CD4-positive, alpha-beta memory T cell (primary cell): ENCODE data around the gene PSMA3. TPM values are rescaled to one million over a fixed set of nuclear protein-coding genes. Genes with fewer than 3 reads are reported as not detected.

Source experiments
- CTCF ChIA-PET: fragments of 350-600 bp; sonication (Branson Sonifier 250); formaldehyde crosslinking; loops from one replicate; lab custom pipeline; 2021; ENCODE audit warnings: inconsistent platforms; ENCODE audit not compliant: partially characterized antibody; lab: Charles Lee
- POLR2A ChIA-PET: fragments of 350-600 bp; sonication (Branson Sonifier 250); formaldehyde crosslinking; loops from one replicate; lab custom pipeline; 2021; ENCODE audit not compliant: partially characterized antibody; lab: Charles Lee
- DNase-seq, 5 donors: peaks; one replicate each; pipeline versions ENCODE4 v3.0.0 to v3.0.0-alpha.2; 2020 to 2022; ENCODE audit warnings: mixed read lengths in 1 of 5
- H3K27ac ChIP-seq: one replicate; pipeline ENCODE4 v1.7.0; 2013; ENCODE audit warnings: low read depth, low read length
- H3K27me3 ChIP-seq: 2 replicates; pipeline ENCODE4 v1.7.0; 2013; ENCODE audit warnings: mild to moderate bottlenecking, low read length, moderate library complexity; ENCODE audit not compliant: insufficient read depth
- H3K36me3 ChIP-seq: 2 replicates; pipeline ENCODE4 v1.7.0; 2013; ENCODE audit warnings: mild to moderate bottlenecking, low read length, moderate library complexity; ENCODE audit not compliant: insufficient read depth
- H3K4me1 ChIP-seq: 2 replicates; pipeline ENCODE4 v1.7.0; 2013; ENCODE audit warnings: mild to moderate bottlenecking, low read length, moderate library complexity; ENCODE audit not compliant: insufficient read depth
- H3K4me3 ChIP-seq, 2 donors: one replicate each; pipeline ENCODE4 v1.7.0; 2013; ENCODE audit warnings: low read length in 2 of 2, mild to moderate bottlenecking in 1 of 2
- H3K9me3 ChIP-seq, 2 donors: one replicate each; pipeline ENCODE4 v1.7.0; 2013; ENCODE audit warnings: low read length in 2 of 2, control low read depth in 1 of 2; ENCODE audit not compliant: control insufficient read depth in 1 of 2
- H3K27ac Mint-ChIP-seq, 7 donors: one replicate each; pipeline ENCODE4 v1.8.0; 2020 to 2021; ENCODE audit warnings: mixed read lengths in 7 of 7, mild to moderate bottlenecking in 6 of 7, inconsistent platforms in 3 of 7, moderate library complexity in 3 of 7
- H3K27me3 Mint-ChIP-seq, 2 donors: one replicate each; pipeline ENCODE4 v1.8.0; 2020 to 2021; ENCODE audit warnings: mixed read lengths in 2 of 2
- H3K36me3 Mint-ChIP-seq, 2 donors: one replicate each; pipeline ENCODE4 v1.8.0; 2020 to 2021; ENCODE audit warnings: mixed read lengths in 2 of 2, inconsistent platforms in 1 of 2, mild to moderate bottlenecking in 1 of 2
- H3K4me1 Mint-ChIP-seq, 4 donors: one replicate each; pipeline ENCODE4 v1.8.0; 2020 to 2021; ENCODE audit warnings: mixed read lengths in 4 of 4, mild to moderate bottlenecking in 1 of 4
- H3K4me3 Mint-ChIP-seq, 8 donors: one replicate each; pipeline ENCODE4 v1.8.0; 2020 to 2021; ENCODE audit warnings: mixed read lengths in 8 of 8, mild to moderate bottlenecking in 7 of 8, moderate library complexity in 6 of 8, inconsistent platforms in 3 of 8
- H3K9me3 Mint-ChIP-seq, 8 donors: one replicate each; pipeline ENCODE4 v1.8.0; 2020 to 2021; ENCODE audit warnings: mixed read lengths in 8 of 8, mild to moderate bottlenecking in 5 of 8, inconsistent platforms in 3 of 8, moderate library complexity in 1 of 8
- intact Hi-C: fragments of 100-400 bp; cut with micrococcal nuclease; formaldehyde crosslinking; loops from one replicate; pipeline ENCODE4 v1.15.1; 2023
- polyA plus RNA-seq, 2 donors: library from polyadenylated mRNA; unstranded; fragments of 300-500 nt; fragmentation: Illumina TruSeq; gene quantifications; one replicate each; pipeline ENCODE4 v1.2.3, GENCODE V29; 2021
- total RNA-seq, 2 experiments: library from RNA; stranded (reverse); gene quantifications; one replicate each; pipeline ENCODE4 v1.2.3, GENCODE V29; 2021

Gene PSMA3
- total RNA-seq (100 to 1,000 TPM; 133 to 138 TPM), polyA plus RNA-seq (100 to 1,000 TPM; 167 to 180 TPM)

- H3K27ac ChIP-seq: peak within 1 kb of the TSS; percentile 96
- intact Hi-C loops: loop anchor here (1.0 kb wide), 4 partner anchors 44 to 183 kb away; partner anchors contain the start of genes ACTR10, ARID4A, KIAA0586 and TIMM9
Observed at GRCh38 chr14:58244556-58245387, at the start of gene PSMA3. PSMA3 (plus strand) TSS chr14:58244843; CDS start chr14:58244921, 78 bp downstream.

GRCh38 chr14:58196198-58196597 is 48.4 kb upstream of the PSMA3 start:
- CTCF ChIA-PET: no interaction called here
- Mint-ChIP-seq H3K4me3 (no peak overlapping the region), H3K4me1 (peaks cover 17 to 42% (median 26%) of the 10 kb centered on the region in 4 donors), H3K27ac (peak overlapping the region in 3 of 7 donors; percentile 14 to 55 (median 31)), H3K9me3 (peaks cover 0 to 2% (median 0%) of the 10 kb centered on the region in 8 donors), H3K27me3 (no peaks in the 10 kb centered on the region), H3K36me3 (peaks cover 0 to 13% of the 10 kb centered on the region in 2 donors)
- Histone ChIP-seq H3K4me3 (no peak overlapping the region), H3K36me3 (no peaks in the 10 kb centered on the region), H3K27me3 (no peaks in the 10 kb centered on the region), H3K9me3 (no peaks in the 10 kb centered on the region), H3K27ac (no peak overlapping the region), H3K4me1 (peaks cover 22% of the 10 kb centered on the region)
- no peak for DNase-seq
- POLR2A ChIA-PET: interaction anchor here (0.8 kb wide), 1 partner anchor 82 kb away, joined by 3 read pairs; no protein-coding TSS in a partner anchor
- intact Hi-C loops: loop anchor here (5.0 kb wide), 2 partner anchors 136 to 929 kb away; partner anchors contain the start of genes AP5M1 and EXOC5

More at GRCh38 chr14:58244556-58245387, at the start of gene PSMA3:
- peak within 1 kb of the TSS; percentile 96 to 99 (median 98) for H3K4me3 Mint-ChIP-seq
- Histone ChIP-seq H3K27me3 (no peaks in the 10 kb centered on the region), H3K36me3 (no peaks in the 10 kb centered on the region), H3K9me3 (no peaks in the 10 kb centered on the region), H3K4me1 (peaks cover 40% of the 10 kb centered on the region), H3K4me3 (peak within 1 kb of the TSS; percentile 98 to 100)
- DNase-seq: peak; percentile 98
- H3K27ac Mint-ChIP-seq: peak within 1 kb of the TSS; percentile 98 to 99 (median 99)
- ChIA-PET POLR2A (interaction anchor here (0.6 to 4.3 kb wide), 17 partner anchors 9 to 190 kb away, joined by 3 to 91 read pairs (median 3); partner anchors contain the start of genes ACTR10, ARID4A, KIAA0586 and TIMM9), CTCF (interaction anchor here (1.0 kb wide), 1 partner anchor 55 kb away, joined by 3 read pairs; no protein-coding TSS in a partner anchor)
- H3K4me1 Mint-ChIP-seq: peaks cover 35 to 57% (median 48%) of the 10 kb centered on the region in 4 donors
- H3K27me3 Mint-ChIP-seq: peaks cover 0 to 1% of the 10 kb centered on the region in 2 donors
- peaks cover 0 to 34% of the 10 kb centered on the region in 2 donors for H3K36me3 Mint-ChIP-seq
- peaks cover 0 to 4% (median 0%) of the 10 kb centered on the region in 8 donors for H3K9me3 Mint-ChIP-seq

GRCh38 chr14:58198086-58198485 is 46.6 kb upstream of the PSMA3 start:
- H3K4me1 Mint-ChIP-seq: peaks cover 22 to 52% (median 32%) of the 10 kb centered on the region in 4 donors
- Histone ChIP-seq H3K4me1 (peaks cover 33% of the 10 kb centered on the region), H3K27ac (no peak overlapping the region), H3K9me3 (no peaks in the 10 kb centered on the region), H3K4me3 (no peak overlapping the region), H3K27me3 (no peaks in the 10 kb centered on the region), H3K36me3 (no peaks in the 10 kb centered on the region)
- ChIA-PET POLR2A (interaction anchor here (2.7 to 3.7 kb wide), 3 partner anchors 46 to 230 kb away, joined by 13 to 43 read pairs (median 23); partner anchors contain the start of genes ARID4A, KIAA0586, PSMA3 and TIMM9), CTCF (interaction anchor here (1.0 kb wide), 1 partner anchor 198 kb away, joined by 3 read pairs; no protein-coding TSS in a partner anchor)
- peak overlapping the region; percentile 28 to 94 (median 36) for H3K4me3 Mint-ChIP-seq
- peak; percentile 12 to 40 (median 21) for DNase-seq
- H3K27me3 Mint-ChIP-seq: no peaks in the 10 kb centered on the region
- peaks cover 0 to 16% of the 10 kb centered on the region in 2 donors for H3K36me3 Mint-ChIP-seq
- intact Hi-C loops: loop anchor here (5.0 kb wide), 2 partner anchors 134 to 931 kb away; partner anchors contain the start of genes AP5M1 and EXOC5
- peaks cover 0 to 2% (median 0%) of the 10 kb centered on the region in 8 donors for H3K9me3 Mint-ChIP-seq
- peak overlapping the region in 5 of 7 donors; percentile 69 to 97 (median 94) for H3K27ac Mint-ChIP-seq

- no peaks in the 10 kb centered on the region for H3K27me3 ChIP-seq
- DNase-seq: peak; percentile 84 to 91 (median 87)
- peaks cover 0 to 25% of the 10 kb centered on the region in 2 donors for H3K36me3 Mint-ChIP-seq
- CTCF ChIA-PET: interaction anchor here (0.7 to 1.8 kb wide), 4 partner anchors 29 to 98 kb away, joined by 3 to 6 read pairs (median 4); partner anchors contain the start of gene ARID4A
- H3K27ac ChIP-seq: peak within 1 kb of the TSS; percentile 78
- POLR2A ChIA-PET: interaction anchor here (0.8 to 3.7 kb wide), 12 partner anchors 24 to 810 kb away, joined by 3 to 43 read pairs (median 6); partner anchors contain the start of genes ARID4A, KIAA0586, NAA30 and PSMA3
- intact Hi-C loops: loop anchor here (1.0 to 5.0 kb wide), 7 partner anchors 39 to 988 kb away; partner anchors contain the start of genes AP5M1, ARID4A, DAAM1 and EXOC5
- H3K9me3 Mint-ChIP-seq: peaks cover 0 to 2% (median 0%) of the 10 kb centered on the region in 8 donors
- peaks cover 33% of the 10 kb centered on the region for H3K4me1 ChIP-seq
- H3K36me3 ChIP-seq: no peaks in the 10 kb centered on the region
- peak within 1 kb of the TSS; percentile 94 to 97 (median 96) for H3K4me3 Mint-ChIP-seq
- H3K4me1 Mint-ChIP-seq: peaks cover 22 to 48% (median 34%) of the 10 kb centered on the region in 4 donors
- peak within 1 kb of the TSS; percentile 94 to 99 (median 98) for H3K27ac Mint-ChIP-seq
- peak within 1 kb of the TSS; percentile 64 to 75 for H3K4me3 ChIP-seq
- no peaks in the 10 kb centered on the region for H3K9me3 ChIP-seq
- H3K27me3 Mint-ChIP-seq: no peaks in the 10 kb centered on the region
Observed at GRCh38 chr14:58199726-58200479, 44.7 kb upstream of the PSMA3 start, which contains the start of gene ACTR10. ACTR10 (plus strand) TSS chr14:58200149; CDS start chr14:58200218, 69 bp downstream.

- Mint-ChIP-seq H3K27ac (peak overlapping the region; percentile 94 to 99 (median 97)), H3K4me3 (peak overlapping the region; percentile 89 to 96 (median 94)), H3K36me3 (peaks cover 0 to 25% of the 10 kb centered on the region in 2 donors), H3K4me1 (peaks cover 22 to 48% (median 34%) of the 10 kb centered on the region in 4 donors), H3K9me3 (peaks cover 0 to 2% (median 0%) of the 10 kb centered on the region in 8 donors), H3K27me3 (no peaks in the 10 kb centered on the region)
- intact Hi-C loops: loop anchor here (1.0 kb wide), 2 partner anchors 39 to 44 kb away; partner anchors contain the start of gene PSMA3
- peaks cover 33% of the 10 kb centered on the region for H3K4me1 ChIP-seq
- no peaks in the 10 kb centered on the region for H3K9me3 ChIP-seq
- ChIA-PET POLR2A (interaction anchor here (0.8 to 3.7 kb wide), 9 partner anchors 23 to 810 kb away, joined by 4 to 43 read pairs (median 11); partner anchors contain the start of genes ARID4A, KIAA0586, NAA30 and PSMA3), CTCF (interaction anchor here (1.5 to 1.8 kb wide), 2 partner anchors 34 to 40 kb away, joined by 5 to 6 read pairs; no protein-coding TSS in a partner anchor)
- DNase-seq: no peak
- no peaks in the 10 kb centered on the region for H3K36me3 ChIP-seq
- peak overlapping the region; percentile 78 for H3K27ac ChIP-seq
- H3K27me3 ChIP-seq: no peaks in the 10 kb centered on the region
- peak overlapping the region; percentile 62 to 75 for H3K4me3 ChIP-seq
Observed at GRCh38 chr14:58200480-58200841, 44.2 kb upstream of the PSMA3 start.

GRCh38 chr14:58200846-58201245 is 43.8 kb upstream of the PSMA3 start:
- Mint-ChIP-seq H3K36me3 (peaks cover 0 to 25% of the 10 kb centered on the region in 2 donors), H3K27me3 (no peaks in the 10 kb centered on the region), H3K9me3 (peaks cover 0 to 2% (median 0%) of the 10 kb centered on the region in 8 donors), H3K4me3 (peak overlapping the region; percentile 89 to 96 (median 94)), H3K4me1 (peaks cover 22 to 48% (median 34%) of the 10 kb centered on the region in 4 donors), H3K27ac (peak overlapping the region; percentile 94 to 99 (median 97))
- Histone ChIP-seq H3K27ac (peak overlapping the region; percentile 78), H3K4me3 (peak overlapping the region; percentile 62 to 75), H3K36me3 (no peaks in the 10 kb centered on the region), H3K4me1 (peaks cover 33% of the 10 kb centered on the region), H3K27me3 (no peaks in the 10 kb centered on the region), H3K9me3 (no peaks in the 10 kb centered on the region)
- intact Hi-C loops: loop anchor here (1.0 kb wide), 2 partner anchors 38 to 43 kb away; partner anchors contain the start of gene PSMA3
- peak in 1 of 5 donors; percentile 7 for DNase-seq
- POLR2A ChIA-PET: interaction anchor here (1.1 to 3.7 kb wide), 5 partner anchors 27 to 227 kb away, joined by 4 to 43 read pairs (median 13); partner anchors contain the start of genes ARID4A, KIAA0586, PSMA3 and TIMM9
- CTCF ChIA-PET: no interaction called here
